ENCODE measurements around the gene TOE1.
"Not testable (repeated sequence)": the region's sequence is repeated elsewhere in the genome, so short reads cannot be mapped to it uniquely, and the experiment has no call there.

Gene TOE1

DNA sequence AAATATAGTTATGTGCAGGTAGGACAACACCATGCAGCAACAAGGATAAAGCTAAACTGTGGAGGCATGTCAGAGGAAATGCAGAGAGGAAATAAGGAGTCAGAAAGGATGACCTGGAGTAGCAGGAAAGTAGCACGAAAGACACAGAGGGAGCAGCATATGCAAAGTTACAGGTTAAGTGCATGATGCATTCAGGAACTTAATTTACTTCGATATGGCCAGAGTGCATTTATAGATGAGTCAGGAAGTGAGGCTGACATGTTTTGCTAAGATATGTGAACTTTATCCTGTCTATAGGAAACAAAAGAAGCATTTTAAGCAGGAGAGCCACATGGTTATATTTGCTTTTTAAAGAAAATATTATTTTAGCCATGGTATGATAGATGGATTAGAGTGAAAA is 15.7 kb downstream of the TOE1 start:
- no peak for DNase-seq

DNA sequence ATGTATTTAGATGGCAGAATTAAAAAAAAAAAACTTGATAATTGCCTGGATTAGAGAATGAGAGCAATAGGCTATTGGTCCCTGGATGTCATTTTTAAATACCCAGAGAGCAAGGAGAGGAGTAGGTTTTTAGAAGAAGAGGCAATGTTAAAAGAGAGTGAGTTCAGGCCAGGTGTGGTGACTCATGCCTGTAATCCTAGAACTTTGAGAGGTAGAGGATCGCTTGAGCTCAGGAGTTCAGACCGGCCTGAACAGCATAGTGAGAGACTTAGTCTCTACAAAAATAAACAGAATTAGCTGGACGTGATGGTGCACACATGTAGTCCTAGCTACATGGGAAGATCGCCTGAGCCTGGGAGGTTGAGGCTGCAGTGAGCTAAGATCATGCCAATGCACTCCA is 16.2 kb downstream of the TOE1 start:
- DNase-seq, result no peak

DNA sequence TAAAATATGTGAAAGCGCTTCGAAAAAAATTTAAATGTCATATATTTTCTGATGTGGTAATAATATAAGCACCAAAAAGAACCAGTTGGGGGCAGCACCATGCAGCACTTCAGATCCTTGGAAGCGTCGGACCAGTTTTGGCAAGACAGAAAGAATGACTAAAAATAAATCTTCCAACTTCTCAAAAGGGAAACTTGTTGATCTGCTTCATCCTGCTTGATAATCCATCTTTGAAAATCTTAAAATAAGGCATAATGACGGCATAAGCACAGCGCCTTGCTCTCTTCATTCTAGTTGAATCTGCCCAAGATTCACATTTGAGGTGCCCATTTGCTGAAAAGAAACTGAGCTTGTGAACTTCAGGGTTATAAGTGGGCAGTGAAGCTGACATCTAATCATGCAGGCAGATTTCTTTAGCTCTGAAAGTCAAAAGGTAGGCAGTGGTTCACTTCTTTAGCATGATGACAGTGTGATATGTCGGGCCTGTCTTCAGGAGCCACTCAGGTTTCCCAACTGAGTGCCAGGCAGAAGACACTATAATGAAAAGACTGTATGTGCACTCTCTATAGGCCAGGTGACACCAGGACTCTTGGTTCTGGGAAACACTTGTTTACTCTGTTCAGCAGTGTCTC is 20.0 kb downstream of the TOE1 start:
- peak; percentile 63 for DNase-seq

DNA sequence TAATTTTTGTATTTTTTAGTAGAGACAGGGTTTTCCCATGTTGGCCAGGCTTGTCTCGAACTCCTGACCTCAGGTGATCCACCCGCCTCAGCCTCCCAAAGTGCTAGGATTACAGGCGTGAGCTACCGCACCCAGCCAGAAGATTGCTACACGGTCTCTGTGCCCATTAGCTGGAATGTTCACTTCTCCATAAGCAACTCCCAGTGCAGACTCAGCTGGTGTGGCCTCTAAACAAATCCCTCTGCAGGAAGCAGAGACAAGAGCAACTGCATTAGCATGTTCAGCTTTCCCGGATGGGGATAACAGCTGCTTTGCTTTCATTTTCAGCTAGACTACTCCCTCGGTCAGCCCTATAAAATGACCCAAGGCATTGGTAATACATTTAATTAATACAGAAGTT is 21.0 kb downstream of the TOE1 start:
- peak; percentile 49 for DNase-seq

DNA sequence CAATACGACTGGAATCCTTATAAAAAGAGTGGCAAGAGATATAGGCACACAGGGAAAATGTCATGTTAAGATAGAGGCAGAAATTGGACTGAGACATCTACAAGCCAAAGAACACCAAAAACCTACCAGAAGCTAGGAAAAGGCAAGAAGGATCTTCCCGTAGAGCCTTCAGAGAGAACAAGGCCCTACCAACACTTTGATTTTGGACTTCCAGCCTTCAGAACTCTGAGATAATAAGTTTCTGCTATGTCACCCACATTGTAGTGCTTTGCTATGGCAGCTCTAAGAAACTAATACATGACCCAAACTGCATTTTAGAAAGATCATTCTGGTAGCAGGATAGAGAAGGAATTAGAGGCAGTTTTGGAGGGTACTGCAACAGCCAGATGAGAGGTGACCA is 24.3 kb downstream of the TOE1 start:
- no peak for DNase-seq

DNA sequence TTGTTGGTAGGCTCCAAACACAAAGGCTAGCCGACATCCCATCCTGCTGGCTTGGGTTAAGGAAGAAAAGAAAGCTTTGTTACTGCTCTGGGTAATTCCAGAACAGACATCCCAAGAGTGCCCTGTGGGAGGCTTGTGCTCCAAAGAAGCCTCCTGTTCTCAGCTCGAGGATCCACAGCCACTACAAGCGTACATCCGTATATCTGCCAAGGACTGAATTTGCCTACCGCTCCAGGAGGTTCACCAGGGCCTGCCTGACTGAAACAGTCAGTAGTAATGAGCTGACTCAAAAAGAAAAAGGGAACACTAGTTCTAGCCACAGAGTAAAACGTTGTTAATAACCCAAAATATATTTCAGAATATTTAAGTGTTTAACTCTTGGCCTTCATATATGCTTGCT is 25.1 kb downstream of the TOE1 start:
- no peak for DNase-seq

DNA sequence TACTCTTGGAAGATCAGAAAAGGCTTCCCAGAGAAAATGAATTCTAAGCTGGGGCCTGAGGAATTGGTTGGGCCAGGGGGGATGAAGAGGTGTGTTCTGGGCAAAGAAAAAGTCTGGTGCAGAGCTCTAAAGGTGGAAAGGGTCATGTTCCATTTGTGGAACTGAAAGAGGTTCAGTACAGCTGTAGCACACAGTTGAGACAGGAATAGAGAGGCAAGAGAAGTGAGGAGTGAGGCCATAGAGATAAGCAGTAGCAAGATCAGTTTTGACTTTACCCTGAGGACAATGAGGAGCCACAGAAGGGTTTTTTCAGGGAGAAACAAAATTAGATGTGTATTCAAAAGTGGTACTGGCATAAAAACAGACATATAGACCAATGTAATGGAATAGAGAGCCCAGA is 30.6 kb downstream of the TOE1 start:
- DNase-seq, result no peak

DNA sequence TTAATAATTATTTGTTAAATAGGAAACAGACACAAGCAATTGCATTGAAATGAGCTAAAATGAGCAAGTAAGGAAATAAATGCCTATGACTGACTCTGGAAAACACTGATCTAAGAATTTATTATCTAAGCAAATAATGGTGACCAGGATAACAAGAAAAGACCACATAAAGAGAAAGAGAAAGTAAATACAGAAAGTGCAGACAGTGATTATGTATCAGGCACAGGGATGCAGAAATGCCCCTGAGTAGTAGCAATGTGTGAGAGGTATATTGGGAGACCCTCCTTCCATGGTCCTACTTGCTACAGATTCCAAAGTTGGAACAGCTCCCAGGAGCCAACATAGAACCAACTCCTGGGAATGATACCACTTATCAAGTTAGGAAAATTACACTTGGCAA is 33.6 kb downstream of the TOE1 start:
- DNase-seq, result no peak

DNA sequence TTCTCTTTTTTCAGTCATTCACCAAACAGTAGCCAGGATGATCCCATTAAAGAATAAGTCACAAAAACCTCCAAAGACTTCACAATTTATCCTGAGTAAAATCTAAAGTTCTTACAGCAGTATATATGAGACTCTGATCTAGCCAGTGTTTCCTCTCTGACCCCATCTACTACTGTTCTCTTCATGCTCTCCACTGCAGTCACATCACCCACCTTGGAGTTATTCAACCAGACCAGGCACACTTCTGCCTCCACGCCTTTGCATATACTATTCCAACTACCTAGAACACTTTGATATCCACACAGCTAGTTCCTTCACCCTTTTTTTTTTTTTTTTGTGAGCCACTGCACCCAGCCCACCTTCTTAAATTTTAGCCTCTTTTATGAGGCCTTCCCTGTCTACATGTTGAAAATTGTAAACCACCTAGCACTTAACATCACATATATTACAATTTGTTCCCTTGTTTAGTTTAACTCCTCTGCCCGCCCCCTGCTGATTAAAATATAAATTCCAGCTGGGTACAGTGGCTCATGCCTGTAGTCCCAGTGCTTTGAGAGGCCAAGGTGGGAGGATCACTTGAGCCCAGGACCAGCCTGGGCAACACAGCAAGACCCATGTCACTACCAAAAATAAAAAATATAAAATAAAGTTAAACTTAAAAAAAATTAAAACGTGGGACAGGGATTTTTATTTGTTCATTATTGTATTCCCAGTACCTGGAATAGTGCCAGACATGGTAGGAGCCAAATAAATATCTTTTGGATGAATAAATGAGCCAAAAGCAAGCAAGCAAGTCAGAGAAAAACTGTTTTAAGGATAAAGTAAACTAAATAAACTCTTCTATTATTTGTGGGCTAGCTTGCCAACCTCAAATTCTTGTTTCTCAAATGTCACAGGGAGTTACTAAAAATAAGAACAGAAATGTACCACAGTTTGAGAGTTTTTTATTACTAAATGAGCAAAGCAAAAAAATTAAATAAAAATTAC is 35.4 kb downstream of the TOE1 start:
- DNase-seq, result no peak

DNA sequence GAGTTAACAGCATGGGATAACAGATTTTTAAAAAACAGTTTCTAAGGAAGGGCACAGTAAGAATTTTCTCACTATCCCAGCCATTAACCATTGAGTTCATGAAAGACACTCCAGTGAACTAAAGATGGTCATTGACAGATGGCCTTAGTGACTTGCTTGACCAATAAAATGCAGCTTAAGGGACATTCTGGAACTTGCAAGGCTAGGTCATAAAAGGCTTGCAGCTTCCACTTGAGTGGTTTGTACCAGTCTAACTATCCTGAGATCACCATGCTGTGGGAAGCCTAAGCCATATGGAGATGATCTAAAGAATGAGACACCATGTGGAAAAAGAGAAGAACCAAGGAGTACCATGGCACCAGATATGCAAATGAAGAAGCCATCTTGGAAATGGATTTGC is 38.2 kb downstream of the TOE1 start:
- no peak for DNase-seq

DNA sequence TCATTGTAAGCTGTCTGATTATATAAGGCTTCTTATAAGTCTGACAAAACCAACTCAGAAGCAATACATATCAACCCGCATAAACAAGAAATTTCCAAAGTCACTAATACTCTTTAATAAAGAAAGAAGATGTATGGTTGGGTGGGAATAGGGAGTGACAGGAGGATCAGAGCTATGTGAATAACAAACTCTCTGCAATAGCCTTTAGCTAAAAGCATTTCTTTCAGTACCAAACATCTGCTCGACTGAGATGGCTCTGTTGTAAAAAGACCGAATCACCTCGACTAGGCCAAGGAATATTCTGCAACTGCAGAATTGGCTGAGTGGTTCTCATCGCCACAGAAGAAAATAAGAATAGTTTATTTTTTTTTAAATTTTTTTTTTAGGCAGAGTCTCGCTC is 39.6 kb downstream of the TOE1 start:
- no peak for DNase-seq

DNA sequence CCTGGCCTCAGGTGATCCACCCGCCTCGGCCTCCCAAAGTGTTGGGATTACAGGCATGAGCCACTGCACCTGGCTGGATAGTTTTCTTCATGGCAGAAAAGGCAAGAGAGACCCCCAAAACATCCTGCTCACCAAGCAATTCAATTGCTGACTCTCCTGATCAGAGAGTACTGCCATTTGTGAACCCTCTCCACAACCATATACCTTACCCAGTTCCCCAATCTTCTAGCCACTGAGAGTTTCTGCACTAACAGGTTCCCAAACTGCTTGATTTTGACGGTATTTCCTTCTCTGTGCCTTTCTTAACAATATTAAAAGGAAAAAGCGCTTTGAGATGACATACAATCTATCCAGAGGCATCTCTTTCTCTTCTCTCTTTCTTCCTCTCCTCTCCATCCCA is 40.2 kb downstream of the TOE1 start:
- DNase-seq, result no peak

DNA sequence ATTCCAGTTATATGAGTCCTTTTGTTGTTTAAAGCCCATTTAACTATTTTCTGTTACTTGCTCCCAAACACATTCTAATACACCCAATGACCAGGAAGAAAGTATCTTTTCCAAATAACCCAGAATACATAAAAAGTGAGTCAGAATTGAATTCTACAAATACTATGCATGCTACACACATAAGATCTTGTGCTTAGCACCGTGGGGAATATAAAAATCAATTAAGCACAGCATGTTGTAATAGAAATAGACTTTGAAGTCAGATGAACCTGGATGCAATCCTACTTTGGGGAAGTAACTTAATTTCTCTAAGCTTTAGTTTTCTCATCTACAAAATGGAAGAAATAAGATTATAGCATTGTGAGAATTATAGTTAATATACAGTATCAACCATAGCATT is 40.8 kb downstream of the TOE1 start:
- DNase-seq, result no peak

DNA sequence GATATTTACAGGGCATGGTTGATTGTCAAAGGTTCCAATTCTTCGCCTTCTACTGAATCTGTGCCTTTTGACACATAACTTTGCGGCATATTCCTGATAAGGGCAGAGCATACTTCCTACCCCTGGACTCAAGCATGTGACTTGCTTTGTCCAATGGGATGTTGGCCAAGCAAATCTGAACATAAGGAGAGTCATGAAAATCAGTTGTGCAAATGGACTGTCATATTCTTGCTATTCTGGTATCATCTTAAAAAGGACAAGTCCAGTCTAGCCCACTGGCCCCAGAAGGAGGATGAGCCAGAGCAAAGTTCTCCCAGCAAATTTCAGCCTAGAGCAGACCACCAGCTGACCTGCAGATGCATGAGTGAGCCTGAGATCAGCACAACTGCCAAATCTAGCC is 41.3 kb downstream of the TOE1 start:
- no peak for DNase-seq

DNA sequence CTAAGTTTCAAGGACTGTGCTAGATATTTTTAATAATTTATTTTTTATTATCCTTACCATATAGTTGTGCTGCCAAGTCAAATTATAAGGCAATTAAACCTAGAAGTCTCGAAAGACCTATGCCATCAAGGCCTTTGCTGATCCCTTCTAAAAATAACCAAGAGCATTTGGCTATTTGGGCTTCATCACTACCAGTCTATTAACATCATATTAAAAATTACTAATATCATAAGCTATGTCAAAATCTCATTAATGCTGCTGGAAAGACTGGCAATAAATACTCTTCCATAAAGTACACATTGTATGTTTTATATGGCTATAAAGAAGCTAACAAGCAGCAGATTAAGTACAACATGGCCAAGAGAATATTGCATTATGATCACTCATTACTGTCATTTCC is 43.2 kb downstream of the TOE1 start:
- DNase-seq, result no peak

DNA sequence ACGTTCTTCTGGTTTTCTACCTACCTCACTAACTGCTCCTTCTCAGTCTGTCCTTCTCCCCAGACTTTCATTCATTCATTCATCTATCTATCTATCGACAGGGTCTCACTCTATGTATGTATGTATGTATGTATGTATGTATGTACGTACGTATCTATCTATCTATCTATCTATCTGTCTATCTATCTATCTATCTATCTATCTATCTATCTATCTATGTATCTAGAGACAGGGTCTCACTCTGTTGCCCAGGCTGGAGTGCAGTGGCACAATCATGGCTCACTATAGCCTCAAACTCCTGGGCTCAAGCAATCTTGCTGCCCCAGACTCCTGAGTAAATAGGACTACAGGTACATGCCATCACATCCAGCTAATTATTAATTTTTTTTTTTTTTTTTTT is 44.2 kb downstream of the TOE1 start:
- not testable (repeated sequence) for DNase-seq

DNA sequence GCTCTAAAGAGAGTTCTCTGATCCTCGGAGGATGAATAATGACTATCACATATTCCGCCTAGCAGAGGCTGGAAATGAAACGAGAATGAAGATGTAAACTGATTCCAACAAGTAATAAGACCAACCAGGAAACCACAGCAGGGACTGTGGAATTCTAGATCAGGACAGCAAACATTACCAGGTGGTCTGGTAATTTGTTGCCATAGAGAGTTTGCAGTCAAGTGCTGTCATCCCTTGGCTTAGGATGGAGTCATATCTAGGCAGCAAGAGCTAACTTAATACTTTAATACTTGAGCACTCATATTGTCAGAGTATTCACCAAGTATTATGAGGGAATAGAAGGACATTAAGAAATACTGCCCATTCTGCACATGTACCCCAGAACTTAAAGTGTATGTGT is 45.3 kb downstream of the TOE1 start:
- DNase-seq, result no peak

DNA sequence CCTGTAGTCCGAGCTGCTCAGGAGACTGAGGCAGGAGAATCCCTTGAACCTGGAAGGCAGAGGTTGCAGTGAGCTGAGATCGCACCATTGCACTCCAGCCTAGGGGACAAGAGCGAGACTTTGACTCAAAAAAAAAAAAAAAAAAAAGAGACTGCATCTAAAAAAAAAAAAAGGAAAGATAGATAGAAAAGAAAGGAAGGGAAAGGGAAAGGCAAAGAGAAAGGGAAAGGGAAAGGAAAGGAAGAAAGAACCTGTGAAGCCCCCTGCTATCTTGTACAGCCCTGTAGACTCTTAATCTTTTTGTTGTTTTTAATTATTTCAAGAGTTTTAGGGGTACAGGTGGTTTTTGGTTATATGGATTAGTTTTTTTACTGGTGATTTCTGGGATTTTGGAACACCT is 46.2 kb downstream of the TOE1 start:
- DNase-seq, result no peak

All from fibroblast of skin of back (primary cell).